ENCODE data around the gene SKI. TPM values are rescaled to one million over a fixed set of nuclear protein-coding genes. Genes with fewer than 3 reads are reported as not detected.

SKI gene
- total RNA-seq, 3 donors from 2014 or later: 26.8 to 86.6 (median 29.0) TPM

DNA sequence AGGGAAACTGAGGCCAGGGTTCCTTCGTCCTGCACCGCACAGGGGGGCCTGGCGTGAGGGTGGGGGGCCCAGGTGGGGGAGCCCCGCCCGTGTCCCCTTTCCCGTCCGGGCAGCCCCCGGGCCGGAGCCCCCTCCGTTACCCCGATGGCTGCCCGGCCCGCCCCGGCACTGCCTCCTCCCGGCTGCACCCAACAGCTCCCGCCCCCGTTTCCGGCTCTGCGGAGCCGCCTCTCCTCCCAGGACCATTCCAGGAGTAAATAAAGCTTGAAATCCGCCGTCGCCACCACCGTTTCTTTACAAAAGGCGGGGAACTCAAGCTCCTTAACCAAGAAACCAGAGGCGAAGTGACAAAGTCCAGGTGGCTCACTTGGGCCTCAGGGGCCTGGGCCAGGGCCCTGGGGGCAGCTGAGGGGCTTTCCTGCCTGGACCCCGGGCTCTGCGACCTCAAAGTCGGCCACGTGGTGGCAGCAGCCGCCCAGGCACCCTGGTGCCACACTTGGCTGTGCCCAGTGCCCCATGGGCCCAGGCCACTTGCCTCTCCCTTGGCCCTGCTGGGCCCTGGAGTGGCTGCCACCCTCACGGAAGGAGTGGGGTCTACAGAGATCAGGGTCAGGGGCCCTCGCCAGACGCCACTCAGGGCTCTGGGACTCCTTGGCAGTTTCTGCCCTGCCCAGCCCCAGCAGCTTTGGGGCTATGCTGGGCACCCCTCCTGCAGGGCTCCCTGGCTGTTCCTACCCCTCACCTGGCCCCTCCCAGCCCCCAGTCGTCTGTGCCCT lies 33.0 kb upstream of the SKI start:
- TF ChIP-seq, protein P1, sequence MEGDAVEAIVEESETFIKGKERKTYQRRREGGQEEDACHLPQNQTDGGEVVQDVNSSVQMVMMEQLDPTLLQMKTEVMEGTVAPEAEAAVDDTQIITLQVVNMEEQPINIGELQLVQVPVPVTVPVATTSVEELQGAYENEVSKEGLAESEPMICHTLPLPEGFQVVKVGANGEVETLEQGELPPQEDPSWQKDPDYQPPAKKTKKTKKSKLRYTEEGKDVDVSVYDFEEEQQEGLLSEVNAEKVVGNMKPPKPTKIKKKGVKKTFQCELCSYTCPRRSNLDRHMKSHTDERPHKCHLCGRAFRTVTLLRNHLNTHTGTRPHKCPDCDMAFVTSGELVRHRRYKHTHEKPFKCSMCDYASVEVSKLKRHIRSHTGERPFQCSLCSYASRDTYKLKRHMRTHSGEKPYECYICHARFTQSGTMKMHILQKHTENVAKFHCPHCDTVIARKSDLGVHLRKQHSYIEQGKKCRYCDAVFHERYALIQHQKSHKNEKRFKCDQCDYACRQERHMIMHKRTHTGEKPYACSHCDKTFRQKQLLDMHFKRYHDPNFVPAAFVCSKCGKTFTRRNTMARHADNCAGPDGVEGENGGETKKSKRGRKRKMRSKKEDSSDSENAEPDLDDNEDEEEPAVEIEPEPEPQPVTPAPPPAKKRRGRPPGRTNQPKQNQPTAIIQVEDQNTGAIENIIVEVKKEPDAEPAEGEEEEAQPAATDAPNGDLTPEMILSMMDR (IDR thresholded peaks at IDR 0.05): peak; percentile 85
- Histone ChIP-seq H3K4me3 (peak overlapping the region; percentile 26), H3K4me1 (ENCODE audit: low read depth) (peaks cover 42% of the 10 kb centered on the region), H3K36me3 (ENCODE audit: low read depth) (no peaks in the 10 kb centered on the region), H3K9me3 (no peaks in the 10 kb centered on the region)
- peak; percentile 92 to 95 (median 94) for DNase-seq
- peak; percentile 77 for ATAC-seq
- intact Hi-C loops (cut with DNase I, micrococcal nuclease): loop anchor here in 1 of 2 donors (5.0 kb wide), 1 partner anchor 182 kb away; no protein-coding TSS in a partner anchor

DNA sequence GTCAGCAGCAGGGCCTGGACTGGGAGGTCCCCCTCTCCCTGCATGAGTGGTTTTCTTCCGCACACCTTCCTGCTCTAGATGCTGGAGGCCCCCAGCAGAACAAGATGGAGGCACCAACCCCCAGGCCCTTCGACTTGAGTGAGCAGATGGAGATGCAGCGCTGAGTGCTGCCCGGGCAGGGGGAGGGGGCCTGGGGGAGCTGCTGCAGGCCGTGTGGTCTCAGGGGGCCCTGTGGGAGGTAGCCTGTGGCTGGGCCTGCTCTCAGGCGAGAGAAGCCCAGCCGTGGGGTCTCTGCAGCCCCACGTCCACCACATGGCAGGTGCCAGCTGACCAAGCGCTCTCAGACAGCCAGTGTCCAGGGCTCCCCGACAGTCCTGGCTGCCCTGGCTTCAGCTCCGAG lies 32.3 kb upstream of the SKI start:
- TF ChIP-seq, protein P1 (IDR thresholded peaks at IDR 0.05): no peak
- H3K4me3 ChIP-seq: no peak overlapping the region
- peaks cover 37% of the 10 kb centered on the region for H3K4me1 ChIP-seq (ENCODE audit: low read depth)
- no peaks in the 10 kb centered on the region for H3K36me3 ChIP-seq (ENCODE audit: low read depth)
- ATAC-seq: no peak
- intact Hi-C loops (cut with DNase I, micrococcal nuclease): loop anchor here in 1 of 2 donors (5.0 kb wide), 1 partner anchor 182 kb away; no protein-coding TSS in a partner anchor
- no peaks in the 10 kb centered on the region for H3K9me3 ChIP-seq
- DNase-seq: no peak

DNA sequence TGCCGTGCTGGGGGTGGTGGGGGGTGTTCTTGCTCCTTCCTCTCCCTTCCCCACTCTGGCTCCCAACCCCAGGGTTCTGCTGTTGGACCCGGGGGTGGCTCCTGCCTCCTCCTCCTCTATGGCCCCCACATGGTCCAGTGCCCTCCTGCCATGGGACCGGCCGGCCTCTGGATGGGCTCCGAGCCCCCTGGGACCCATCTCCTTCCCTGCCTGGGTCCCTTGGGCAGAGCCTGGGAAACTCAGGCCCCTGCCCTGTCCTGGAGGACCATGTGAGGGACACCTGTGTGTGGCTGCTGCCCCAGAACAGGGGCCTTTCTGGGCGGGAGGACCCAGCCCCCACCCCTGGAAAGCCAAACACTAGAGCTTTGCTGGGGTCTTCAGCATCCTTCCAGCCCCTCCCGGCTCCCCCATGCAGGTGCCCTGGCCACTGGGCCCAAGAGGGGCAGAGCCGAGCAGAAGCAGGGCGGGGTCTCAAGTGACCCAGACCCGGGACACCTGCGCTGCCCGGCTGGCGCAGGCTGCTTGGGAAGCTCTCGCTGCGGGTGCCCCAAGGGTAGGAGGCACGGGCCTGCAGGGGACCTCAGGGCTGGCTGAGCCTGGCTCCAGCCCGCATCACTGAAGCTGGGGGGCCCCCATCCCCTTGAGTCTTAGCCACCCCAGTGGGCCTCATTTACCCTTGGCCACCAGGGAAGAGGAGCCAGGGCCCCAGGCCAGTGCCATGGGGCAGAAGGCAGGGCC lies 31.0 kb upstream of the SKI start:
- Histone ChIP-seq H3K4me1 (ENCODE audit: low read depth) (peaks cover 35% of the 10 kb centered on the region), H3K9me3 (no peaks in the 10 kb centered on the region), H3K36me3 (ENCODE audit: low read depth) (no peaks in the 10 kb centered on the region), H3K4me3 (no peak overlapping the region)
- TF ChIP-seq, protein P1 (IDR thresholded peaks at IDR 0.05): no peak
- ATAC-seq: no peak
- DNase-seq: no peak
- intact Hi-C loops (cut with DNase I, micrococcal nuclease): loop anchor here in 1 of 2 donors (5.0 kb wide), 1 partner anchor 180 kb away; no protein-coding TSS in a partner anchor

DNA sequence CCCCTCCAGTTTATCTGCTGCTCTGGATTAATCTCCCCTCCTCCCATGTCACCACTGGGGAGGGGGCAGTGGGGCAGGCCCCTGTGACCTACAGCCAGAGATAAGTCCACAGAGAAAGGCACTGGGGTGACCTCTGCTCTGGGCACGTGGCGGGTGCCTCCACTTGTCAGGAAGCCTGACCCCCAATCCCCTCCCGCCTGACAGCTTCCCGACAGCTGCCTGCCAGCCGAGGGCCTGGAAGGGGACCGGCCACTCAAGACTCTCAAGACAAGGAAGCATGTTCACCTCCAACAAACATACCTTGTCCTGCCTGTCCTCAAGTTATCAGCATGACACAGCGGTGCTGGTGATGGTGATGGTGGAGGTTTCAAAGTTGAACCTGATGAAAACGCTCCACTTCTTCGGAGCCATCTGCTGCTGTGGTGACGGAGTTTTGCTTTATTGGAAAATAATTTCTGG lies 30.4 kb upstream of the SKI start:
- DNase-seq (no peak), ATAC-seq (no peak)
- intact Hi-C loops (cut with DNase I, micrococcal nuclease): loop anchor here in 1 of 2 donors (5.0 kb wide), 1 partner anchor 180 kb away; no protein-coding TSS in a partner anchor
- H3K36me3 ChIP-seq (ENCODE audit: low read depth): no peaks in the 10 kb centered on the region
- H3K4me1 ChIP-seq (ENCODE audit: low read depth): peaks cover 35% of the 10 kb centered on the region
- TF ChIP-seq, protein P1 (IDR thresholded peaks at IDR 0.05): no peak
- no peaks in the 10 kb centered on the region for H3K9me3 ChIP-seq
- H3K4me3 ChIP-seq: no peak overlapping the region

DNA sequence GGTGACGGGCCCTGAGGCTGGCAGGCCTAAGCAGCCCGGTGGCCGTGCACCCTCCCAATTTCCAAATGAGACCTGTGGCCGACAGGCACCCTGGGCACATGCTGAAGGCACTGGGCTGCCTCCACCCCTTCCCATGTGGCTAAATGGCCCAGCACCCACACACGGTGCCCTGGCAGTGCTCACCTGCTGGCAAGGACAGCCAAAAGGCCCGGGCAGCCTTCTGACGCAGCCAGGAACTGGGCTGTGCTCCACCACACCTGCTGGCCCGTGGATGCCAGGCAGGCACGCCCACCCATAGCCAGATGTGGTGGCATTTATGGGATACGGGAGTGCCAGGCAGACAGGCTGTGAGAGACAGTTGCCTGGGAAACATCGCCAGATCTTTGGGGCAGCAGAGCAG lies 29.5 kb upstream of the SKI start:
- Histone ChIP-seq H3K4me3 (no peak overlapping the region), H3K9me3 (no peaks in the 10 kb centered on the region), H3K4me1 (ENCODE audit: low read depth) (peaks cover 35% of the 10 kb centered on the region), H3K36me3 (ENCODE audit: low read depth) (no peaks in the 10 kb centered on the region)
- ATAC-seq: peak; percentile 54
- intact Hi-C loops (cut with DNase I, micrococcal nuclease): loop anchor here in 1 of 2 donors (5.0 kb wide), 1 partner anchor 179 kb away; no protein-coding TSS in a partner anchor
- DNase-seq: peak; percentile 78 to 85 (median 78)
- TF ChIP-seq, protein P1 (IDR thresholded peaks at IDR 0.05): no peak

Data from mucosa of descending colon (tissue), 3 donors.